HG02852 (cell line): ENCODE measurements around the gene KIF6.

ENCODE experiments used
- ATAC-seq: cut with Tn5 transposase; IDR thresholded peaks from one replicate; pipeline ENCODE4 v1.9.1; 2021; ENCODE audit warnings: mild to moderate bottlenecking, moderate library complexity; ENCODE audit not compliant: unreplicated experiment

The KIF6 gene

GRCh38 chr6:39602601-39603519 is 122.3 kb downstream of the KIF6 start:
- no peak for ATAC-seq

GRCh38 chr6:39599973-39600372 is 125.2 kb downstream of the KIF6 start:
- ATAC-seq = no peak

GRCh38 chr6:39599341-39599740 is 125.9 kb downstream of the KIF6 start:
- ATAC-seq = no peak

DNA sequence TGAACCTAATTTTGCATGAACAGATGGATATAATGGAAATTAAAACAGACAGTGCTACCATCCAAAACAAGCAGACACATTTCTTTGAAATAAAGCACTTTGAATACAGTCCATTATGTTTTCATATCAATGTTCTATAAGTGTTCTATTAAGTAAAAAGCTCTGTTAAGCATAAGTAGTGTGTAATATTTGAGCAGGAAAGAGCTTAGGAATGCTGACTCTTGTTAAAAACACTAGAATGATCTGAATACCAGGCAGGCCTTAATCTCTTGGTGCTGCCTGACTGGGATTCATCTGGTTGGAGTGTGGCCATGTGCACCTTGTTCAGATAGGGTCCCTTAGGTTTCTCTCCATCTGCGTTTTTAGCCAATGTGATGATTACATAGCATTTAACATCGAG is 130.9 kb downstream of the KIF6 start:
- ATAC-seq = no peak

DNA sequence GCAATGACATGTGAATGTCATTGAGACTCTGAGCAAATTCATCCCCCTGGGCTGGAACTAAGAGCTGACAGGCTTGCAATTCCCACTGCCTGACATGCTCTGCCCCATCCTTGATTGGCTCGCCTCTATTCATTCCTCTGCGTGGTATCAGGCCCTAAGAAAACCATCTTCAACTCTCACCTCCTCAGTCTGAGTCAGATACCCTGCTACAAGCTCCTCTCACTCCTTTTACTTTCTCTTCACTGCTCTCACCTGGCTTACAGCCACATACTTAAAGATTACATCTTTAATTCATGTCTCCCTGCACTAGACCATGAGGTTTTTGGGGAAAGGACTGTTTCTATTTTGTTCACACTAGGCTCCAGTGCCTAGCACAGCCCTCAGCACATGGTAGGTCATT is 131.6 kb downstream of the KIF6 start:
- no peak for ATAC-seq

- ATAC-seq = no peak
Observed at GRCh38 chr6:39590871-39591393, 134.3 kb downstream of the KIF6 start.

DNA sequence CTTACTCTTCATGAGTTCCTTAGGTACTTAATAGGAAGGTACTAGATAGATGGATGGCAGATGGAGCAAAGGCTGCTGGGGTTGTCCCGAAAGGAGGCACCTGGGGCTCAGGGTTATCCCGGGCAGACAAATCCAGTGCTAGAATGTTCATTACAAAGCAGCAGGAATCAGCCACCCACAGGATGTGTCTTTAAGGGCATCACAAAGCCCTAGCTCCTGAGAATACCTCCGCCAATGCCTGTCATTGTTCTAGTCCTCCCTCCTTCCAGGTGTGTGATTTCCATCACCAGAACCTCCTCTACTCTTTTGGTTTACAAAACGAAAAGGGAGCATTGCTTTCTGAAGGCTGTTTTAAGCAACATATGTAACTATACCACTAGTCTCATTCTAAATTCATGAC is 138.1 kb downstream of the KIF6 start:
- ATAC-seq = no peak

DNA sequence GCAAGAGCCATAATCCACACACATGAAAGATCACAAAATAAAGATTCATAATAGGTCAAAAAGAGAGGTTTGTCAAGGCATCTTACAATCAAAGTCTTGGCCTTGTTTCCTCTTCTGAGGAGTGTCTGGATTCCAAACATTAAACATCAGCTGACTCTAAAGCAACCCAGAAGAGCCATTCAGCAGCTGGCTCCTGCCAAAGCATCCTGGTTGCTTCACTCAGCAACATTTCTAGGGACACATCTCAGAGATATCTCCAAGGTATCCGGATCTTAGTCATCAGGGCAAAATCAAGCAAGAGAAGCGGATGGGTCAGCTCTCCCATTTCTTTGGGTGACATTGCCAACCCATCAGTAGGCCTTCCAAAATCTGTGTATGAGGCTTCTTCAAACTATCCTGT is 139.6 kb downstream of the KIF6 start:
- ATAC-seq = no peak

DNA sequence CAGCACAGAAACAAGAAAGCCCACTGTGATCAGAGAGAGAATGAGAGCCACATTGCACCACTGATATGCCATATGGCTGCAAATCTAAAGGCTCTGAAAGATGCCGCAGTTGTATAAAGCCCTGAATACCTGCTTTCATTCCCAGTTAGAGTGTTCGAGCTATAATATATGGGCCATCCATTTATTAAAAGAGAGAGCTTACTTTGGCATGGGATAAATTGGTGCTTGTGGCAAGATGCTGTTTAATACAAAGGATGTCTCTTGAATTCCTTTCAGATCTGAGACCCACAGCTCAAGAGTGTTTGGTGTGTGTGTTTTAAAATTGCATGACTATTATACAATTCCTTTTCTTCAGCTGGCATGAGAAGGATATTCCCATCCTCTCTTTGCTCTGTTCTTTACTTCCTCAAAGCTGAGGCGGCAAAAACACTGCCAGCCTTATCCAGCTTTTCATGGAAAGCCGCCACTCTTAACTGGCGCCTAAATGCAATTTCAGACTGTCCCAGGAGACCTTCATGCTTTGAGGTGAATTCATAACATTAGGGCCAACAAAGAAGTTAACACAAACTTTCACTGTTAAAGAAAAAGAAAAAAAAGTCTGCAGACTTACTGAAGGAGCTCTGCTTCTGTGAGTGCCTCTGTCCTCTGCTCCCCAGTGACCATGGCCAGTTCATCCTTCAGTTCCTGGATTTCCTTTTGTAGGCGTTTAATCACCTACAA is 147.6 kb downstream of the KIF6 start:
- no peak for ATAC-seq

DNA sequence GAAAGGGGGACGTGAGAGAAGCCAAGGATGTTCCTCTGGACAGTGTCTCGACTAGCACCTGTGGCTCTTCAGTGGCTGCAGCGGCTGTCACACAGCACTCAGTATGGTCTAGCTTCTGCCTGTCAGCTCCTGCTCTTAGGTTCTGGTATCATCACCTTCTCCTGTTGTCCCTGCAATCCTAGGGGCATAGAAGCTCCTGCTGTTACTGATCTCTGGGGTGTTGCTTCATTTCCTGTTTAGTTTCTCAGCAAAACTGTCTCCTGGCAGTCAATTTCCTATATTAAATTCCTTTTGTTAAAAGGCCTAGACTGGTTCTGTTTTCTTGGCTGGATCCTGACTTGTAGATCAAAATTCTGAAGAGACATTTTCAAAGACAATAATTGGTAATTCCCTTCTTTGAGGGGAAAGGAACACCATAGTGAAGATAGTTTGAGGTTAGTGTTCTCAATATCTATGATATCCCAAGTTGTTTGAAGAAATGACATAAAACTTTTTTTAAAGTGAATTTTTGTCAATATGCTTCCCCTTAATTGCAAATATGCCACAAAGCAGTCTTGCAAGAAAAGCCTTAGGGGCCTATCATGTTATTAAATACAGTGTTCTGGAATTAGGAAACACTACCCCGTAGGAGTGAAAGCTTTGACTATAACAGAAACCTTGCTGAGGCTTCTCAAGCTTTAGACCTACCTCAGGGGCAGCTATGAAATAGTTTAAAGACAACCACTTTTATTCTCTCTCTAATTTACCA is 148.5 kb downstream of the KIF6 start:
- ATAC-seq = no peak

- ATAC-seq = no peak
Observed at GRCh38 chr6:39574991-39575390, 150.2 kb downstream of the KIF6 start.

DNA sequence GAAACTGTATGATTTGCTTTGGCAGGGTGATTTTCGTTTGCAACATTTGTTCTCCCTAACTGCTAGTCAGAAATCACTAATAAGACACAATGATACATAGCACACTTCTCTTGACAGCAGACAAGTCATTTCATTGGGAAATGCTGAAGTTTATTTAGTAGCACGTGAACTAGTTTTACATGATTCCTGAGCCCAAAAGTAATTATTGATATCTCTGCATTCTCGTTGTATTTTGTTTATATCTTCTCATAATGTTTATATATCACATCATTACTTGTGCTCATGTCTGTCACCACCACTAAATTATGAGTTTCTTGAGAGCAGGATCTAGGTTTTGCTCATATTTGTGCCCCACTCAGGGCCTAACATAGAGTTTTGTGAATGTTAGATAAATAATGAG is 151.7 kb downstream of the KIF6 start:
- no peak for ATAC-seq

DNA sequence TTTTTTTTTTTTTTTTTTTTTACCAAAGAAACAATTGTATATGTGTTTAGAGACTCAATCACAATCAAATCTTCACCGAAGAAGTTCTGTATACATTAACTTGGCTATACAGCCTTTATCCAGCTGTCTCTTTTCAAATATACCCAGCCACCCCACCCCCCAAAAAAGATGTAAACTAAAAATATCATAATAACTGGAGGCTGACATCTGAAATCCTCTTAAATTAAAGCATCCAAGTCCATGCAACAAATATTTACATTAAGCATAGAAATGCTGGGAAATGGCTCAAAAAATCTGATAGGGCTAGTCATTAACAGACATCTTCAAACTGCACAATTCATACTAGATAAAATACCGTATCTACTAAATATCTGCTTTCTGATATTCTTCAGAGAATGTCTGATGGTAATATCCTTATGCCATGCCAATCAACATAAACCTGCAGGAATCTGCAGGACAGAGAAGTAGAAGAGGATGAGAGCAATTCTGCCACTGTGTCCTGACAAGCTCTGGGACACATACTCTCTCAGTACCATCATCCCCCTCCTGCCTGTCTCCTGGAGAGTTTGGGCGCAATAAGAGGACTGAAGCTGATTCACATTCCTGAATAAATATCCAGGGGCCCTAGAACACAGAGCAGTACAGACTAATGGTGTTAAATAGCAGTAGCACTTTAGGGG is 152.4 kb downstream of the KIF6 start:
- ATAC-seq = no peak

DNA sequence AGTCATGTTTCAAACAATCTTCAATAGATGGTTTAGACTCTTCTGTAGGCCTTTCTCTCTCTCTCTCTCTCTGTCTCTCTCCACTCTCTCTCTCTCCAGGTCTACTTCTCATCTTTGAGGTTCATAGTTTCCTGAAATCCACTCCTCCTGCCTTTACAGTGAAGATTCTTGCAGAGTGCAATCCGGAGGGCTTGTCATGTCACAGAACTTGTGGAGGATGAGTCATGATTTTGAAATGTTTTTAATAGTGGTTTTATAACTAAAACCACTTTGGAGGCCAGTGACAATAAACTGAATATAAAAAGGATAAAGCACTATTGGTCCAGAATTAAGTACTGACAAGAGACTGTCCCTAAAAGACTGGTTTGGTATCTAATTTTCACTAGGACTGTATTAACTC is 156.3 kb downstream of the KIF6 start:
- ATAC-seq = no peak

DNA sequence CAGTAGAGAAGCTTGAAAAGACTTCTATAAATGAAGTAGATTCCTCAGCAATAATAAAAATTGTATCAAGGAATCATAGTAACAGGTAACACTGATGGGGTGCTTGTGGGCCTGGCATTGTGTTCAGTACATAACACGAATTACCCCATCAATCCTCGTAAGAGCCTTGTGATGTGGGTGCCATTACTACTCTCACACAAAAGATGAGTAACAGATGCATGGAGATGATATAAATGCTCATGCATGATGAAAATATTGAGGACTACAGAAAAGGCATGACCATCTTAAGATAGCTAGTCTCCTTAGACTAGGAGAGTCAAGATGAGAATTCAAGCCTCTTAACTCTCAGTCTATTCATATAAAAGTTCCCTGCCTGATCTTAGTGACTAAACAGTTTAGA is 158.1 kb downstream of the KIF6 start:
- no peak for ATAC-seq

GRCh38 chr6:39566456-39566855 is 158.8 kb downstream of the KIF6 start:
- no peak for ATAC-seq

GRCh38 chr6:39565956-39566355 is 159.3 kb downstream of the KIF6 start:
- ATAC-seq = no peak

DNA sequence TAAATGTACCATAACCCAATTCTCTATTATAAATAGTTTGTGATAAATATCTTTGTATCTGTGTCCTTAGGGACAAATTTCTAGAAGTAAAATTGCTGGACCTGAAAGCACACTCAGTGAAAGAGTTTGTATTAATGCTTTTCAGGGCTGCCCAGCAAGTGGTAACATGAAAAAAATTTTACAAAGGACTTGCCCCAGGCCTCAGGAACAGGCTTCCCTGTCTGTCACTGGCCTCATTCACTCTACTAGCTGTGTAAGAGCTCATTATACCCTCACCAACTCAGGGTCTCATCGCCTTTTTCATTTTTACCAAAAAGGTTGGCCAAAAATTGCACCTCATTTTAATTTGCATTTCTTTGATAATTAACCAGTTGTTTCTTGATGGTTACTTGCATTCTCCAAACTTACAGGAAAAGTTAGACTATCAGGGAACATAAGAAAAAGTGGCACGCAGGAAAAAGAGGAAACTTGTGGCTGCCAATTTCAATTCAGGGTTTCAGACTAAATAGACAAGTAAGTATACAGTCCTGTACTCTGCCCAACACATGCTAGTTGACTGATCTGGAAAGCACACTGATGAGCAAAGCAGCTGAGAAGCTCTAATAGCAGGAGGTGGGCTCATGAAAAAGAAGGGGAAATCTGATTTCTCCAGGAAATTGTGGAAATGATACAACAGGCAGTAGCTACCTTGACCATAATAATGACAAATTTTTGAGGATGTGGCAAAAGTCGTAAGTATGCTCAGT is 161.5 kb downstream of the KIF6 start:
- no peak for ATAC-seq

- no peak for ATAC-seq
Observed at GRCh38 chr6:39561536-39562266, 163.5 kb downstream of the KIF6 start.
